Head of caudate nucleus (tissue), 42 donors: ENCODE measurements around the gene PAFAH1B2.
"Not testable (repeated sequence)": the region's sequence is repeated elsewhere in the genome, so short reads cannot be mapped to it uniquely, and the experiment has no call there.

Source experiments
- DNase-seq, 42 donors: peaks; one replicate each; pipeline versions ENCODE4 v3.0.0 to v3.0.0-alpha.2; 2020 to 2021; ENCODE audit warnings: mixed read lengths in 7 of 42
- intact Hi-C: fragments of 100-400 bp; cut with DNase I; formaldehyde crosslinking; loops from one replicate; pipeline ENCODE4 v1.15.0; 2022

The PAFAH1B2 gene

GRCh38 chr11:117208710-117209109 lies 64.6 kb downstream of the PAFAH1B2 start:
- intact Hi-C loops, DNase-seq: not testable (repeated sequence)

- intact Hi-C loops, DNase-seq: not testable (repeated sequence)
These were observed 65.5 kb downstream of the PAFAH1B2 start for GRCh38 chr11:117209351-117210125.

GRCh38 chr11:117210620-117211019 lies 66.5 kb downstream of the PAFAH1B2 start:
- intact Hi-C loops: no loop called here
- no peak for DNase-seq

GRCh38 chr11:117212697-117213355 lies 68.7 kb downstream of the PAFAH1B2 start:
- DNase-seq: no peak
- intact Hi-C loops: no loop called here

- DNase-seq: peak in 1 of 42 donors; percentile 48
These were observed 70.5 kb downstream of the PAFAH1B2 start for GRCh38 chr11:117214404-117215110.

GRCh38 chr11:117217141-117218084 lies 73.3 kb downstream of the PAFAH1B2 start:
- intact Hi-C loops: no loop called here
- DNase-seq: no peak

More at GRCh38 chr11:117214404-117215110, 70.5 kb downstream of the PAFAH1B2 start:
- intact Hi-C loops: no loop called here

GRCh38 chr11:117218133-117218915 lies 74.2 kb downstream of the PAFAH1B2 start:
- peak in 1 of 42 donors; percentile 28 for DNase-seq
- intact Hi-C loops: no loop called here

- intact Hi-C loops: no loop called here
These were observed 74.9 kb downstream of the PAFAH1B2 start for GRCh38 chr11:117219001-117219400.

GRCh38 chr11:117219455-117219854 lies 75.4 kb downstream of the PAFAH1B2 start:
- intact Hi-C loops: no loop called here
- peak in 1 of 42 donors; percentile 14 for DNase-seq

More at GRCh38 chr11:117219001-117219400, 74.9 kb downstream of the PAFAH1B2 start:
- DNase-seq: no peak

GRCh38 chr11:117219995-117220394 lies 75.9 kb downstream of the PAFAH1B2 start:
- intact Hi-C loops: no loop called here
- no peak for DNase-seq

- peak in 38 of 42 donors; percentile 28 to 82 (median 57) for DNase-seq
- intact Hi-C loops: no loop called here
These were observed 76.5 kb downstream of the PAFAH1B2 start for GRCh38 chr11:117220568-117220967.

- intact Hi-C loops: no loop called here
- DNase-seq: peak in 26 of 42 donors; percentile 17 to 70 (median 43)
These were observed 77.1 kb downstream of the PAFAH1B2 start for GRCh38 chr11:117220999-117221774.

- peak in 2 of 42 donors; percentile 19 to 29 for DNase-seq
- intact Hi-C loops: no loop called here
These were observed 77.9 kb downstream of the PAFAH1B2 start for GRCh38 chr11:117221775-117222517.

GRCh38 chr11:117222991-117223740 lies 79.1 kb downstream of the PAFAH1B2 start:
- intact Hi-C loops: no loop called here
- DNase-seq: peak in 26 of 42 donors; percentile 28 to 82 (median 52)
